GM19467 (cell line): ENCODE data around the gene ARFGAP1.

Experiments
- ATAC-seq: cut with Tn5 transposase; IDR thresholded peaks from one replicate; pipeline ENCODE4 v1.9.1; 2021; ENCODE audit warnings: mild to moderate bottlenecking, moderate library complexity; ENCODE audit not compliant: unreplicated experiment

The ARFGAP1 gene

GRCh38 chr20:63272105-63273058, at the start of gene ARFGAP1:
ARFGAP1 (plus strand) TSS chr20:63272813; CDS start chr20:63275581, 2,768 bp downstream.
- ATAC-seq = peak; percentile 77

- ATAC-seq = no peak
Observed at GRCh38 chr20:63223121-63223825, 49.3 kb upstream of the ARFGAP1 start.

GRCh38 chr20:63223826-63224207, 48.8 kb upstream of the ARFGAP1 start:
- no peak for ATAC-seq

- ATAC-seq = no peak
Observed at GRCh38 chr20:63224412-63225081, 48.1 kb upstream of the ARFGAP1 start.

GRCh38 chr20:63225082-63225454, 47.5 kb upstream of the ARFGAP1 start:
- ATAC-seq = no peak

- no peak for ATAC-seq
Observed at GRCh38 chr20:63226042-63226943, 46.3 kb upstream of the ARFGAP1 start.

GRCh38 chr20:63227260-63227659, 45.4 kb upstream of the ARFGAP1 start:
- ATAC-seq = no peak

- no peak for ATAC-seq
Observed at GRCh38 chr20:63228806-63229205, 43.8 kb upstream of the ARFGAP1 start.

- ATAC-seq = no peak
Observed at GRCh38 chr20:63230800-63231268, 41.8 kb upstream of the ARFGAP1 start.

GRCh38 chr20:63232235-63233060, 40.2 kb upstream of the ARFGAP1 start:
- no peak for ATAC-seq

- ATAC-seq = no peak
Observed at GRCh38 chr20:63233061-63233344, 39.6 kb upstream of the ARFGAP1 start.

- ATAC-seq = no peak
Observed at GRCh38 chr20:63233924-63234323, 38.7 kb upstream of the ARFGAP1 start.

- no peak for ATAC-seq
Observed at GRCh38 chr20:63234693-63235398, 37.8 kb upstream of the ARFGAP1 start.

GRCh38 chr20:63235399-63235983, 37.1 kb upstream of the ARFGAP1 start, which contains the start of gene BIRC7:
BIRC7 (plus strand) TSS chr20:63235905; CDS start chr20:63236097, 192 bp downstream.
- no peak for ATAC-seq

GRCh38 chr20:63236116-63236837, 36.3 kb upstream of the ARFGAP1 start:
- ATAC-seq = no peak

GRCh38 chr20:63238031-63238430, 34.6 kb upstream of the ARFGAP1 start:
- ATAC-seq = no peak

GRCh38 chr20:63238514-63239125, 34.0 kb upstream of the ARFGAP1 start:
- no peak for ATAC-seq
